ENCODE measurements around the gene SGTB.
"Not testable (repeated sequence)": the region's sequence is repeated elsewhere in the genome, so short reads cannot be mapped to it uniquely, and the experiment has no call there.

Gene SGTB

GRCh38 chr5:65734921-65735320 is 13.0 kb upstream of the SGTB start:
- in situ Hi-C loops (cut with MboI; ENCODE audit: low sequenced_read_pairs) = no loop called here

- in situ Hi-C loops (cut with MboI; ENCODE audit: low sequenced_read_pairs) = not testable (repeated sequence)
Measured at GRCh38 chr5:65734196-65734775, 12.4 kb upstream of the SGTB start.

- in situ Hi-C loops (cut with MboI; ENCODE audit: low sequenced_read_pairs) = not testable (repeated sequence)
Measured at GRCh38 chr5:65732046-65732445, 10.1 kb upstream of the SGTB start.

GRCh38 chr5:65730910-65731309 is 9.0 kb upstream of the SGTB start:
- in situ Hi-C loops (cut with MboI; ENCODE audit: low sequenced_read_pairs) = no loop called here

GRCh38 chr5:65728218-65728617 is 6.3 kb upstream of the SGTB start:
- in situ Hi-C loops (cut with MboI; ENCODE audit: low sequenced_read_pairs) = no loop called here

- in situ Hi-C loops (cut with MboI; ENCODE audit: low sequenced_read_pairs) = no loop called here
Measured at GRCh38 chr5:65727491-65728156, 5.7 kb upstream of the SGTB start.

GRCh38 chr5:65722575-65723403 is 880 bp upstream of the SGTB start:
- in situ Hi-C loops (cut with MboI; ENCODE audit: low sequenced_read_pairs) = no loop called here

GRCh38 chr5:65721050-65721719 is 724 bp downstream of the SGTB start:
- in situ Hi-C loops (cut with MboI; ENCODE audit: low sequenced_read_pairs) = no loop called here

GRCh38 chr5:65718576-65719310 is 3.2 kb downstream of the SGTB start:
- in situ Hi-C loops (cut with MboI; ENCODE audit: low sequenced_read_pairs) = no loop called here

- in situ Hi-C loops (cut with MboI; ENCODE audit: low sequenced_read_pairs) = no loop called here
Measured at GRCh38 chr5:65708145-65708544, 13.8 kb downstream of the SGTB start.

- in situ Hi-C loops (cut with MboI; ENCODE audit: low sequenced_read_pairs) = no loop called here
Measured at GRCh38 chr5:65707663-65708062, 14.2 kb downstream of the SGTB start.

GRCh38 chr5:65704621-65705239 is 17.2 kb downstream of the SGTB start:
- in situ Hi-C loops (cut with MboI; ENCODE audit: low sequenced_read_pairs) = no loop called here

GRCh38 chr5:65702036-65702435 is 19.9 kb downstream of the SGTB start:
- in situ Hi-C loops (cut with MboI; ENCODE audit: low sequenced_read_pairs) = no loop called here

- in situ Hi-C loops (cut with MboI; ENCODE audit: low sequenced_read_pairs) = no loop called here
Measured at GRCh38 chr5:65699338-65699737, 22.6 kb downstream of the SGTB start.

GRCh38 chr5:65696892-65697291 is 25.0 kb downstream of the SGTB start:
- in situ Hi-C loops (cut with MboI; ENCODE audit: low sequenced_read_pairs) = no loop called here

- in situ Hi-C loops (cut with MboI; ENCODE audit: low sequenced_read_pairs) = no loop called here
Measured at GRCh38 chr5:65695896-65696295, 26.0 kb downstream of the SGTB start.

- in situ Hi-C loops (cut with MboI; ENCODE audit: low sequenced_read_pairs) = no loop called here
Measured at GRCh38 chr5:65695162-65695755, 26.6 kb downstream of the SGTB start.

- in situ Hi-C loops (cut with MboI; ENCODE audit: low sequenced_read_pairs) = no loop called here
Measured at GRCh38 chr5:65693121-65693520, 28.8 kb downstream of the SGTB start.

GRCh38 chr5:65682148-65682547 is 39.8 kb downstream of the SGTB start:
- in situ Hi-C loops (cut with MboI; ENCODE audit: low sequenced_read_pairs) = no loop called here

GRCh38 chr5:65676056-65676455 is 45.9 kb downstream of the SGTB start:
- in situ Hi-C loops (cut with MboI; ENCODE audit: low sequenced_read_pairs) = not testable (repeated sequence)

Measured in HL-60/S4 treated with retinoic acid at 250 ng/mL for 4 days and 3 days (cell line).